Fibroblast of the aortic adventitia (primary cell): ENCODE results near the gene P2RX5. TPM values are rescaled to one million over a fixed set of nuclear protein-coding genes. Genes with fewer than 3 reads are reported as not detected.

Experiments used
- DNase-seq: peaks from one replicate; pipeline ENCODE4 v3.0.0-alpha.2; 2010; ENCODE audit warnings: low read depth
- H3K4me3 ChIP-seq: 2 replicates; pipeline ENCODE4 v1.5.1; 2011; ENCODE audit warnings: low read depth, mild to moderate bottlenecking, control low read depth, low read length, moderate library complexity
- CTCF ChIP-seq: IDR thresholded peaks from 2 replicates; pipeline ENCODE4 v1.5.1; 2011; ENCODE audit warnings: mild to moderate bottlenecking, low read length, control low read depth, inconsistent platforms; ENCODE audit not compliant: insufficient read depth
- total RNA-seq: library from RNA; depleted of rRNA; stranded (reverse); fragments of >200 nt; gene quantifications from 2 replicates; pipeline ENCODE4 v1.2.3, GENCODE V29; 2012; ENCODE audit warnings: low replicate concordance

The P2RX5 gene
- total RNA-seq, 1 donor = 0.27 TPM

DNA sequence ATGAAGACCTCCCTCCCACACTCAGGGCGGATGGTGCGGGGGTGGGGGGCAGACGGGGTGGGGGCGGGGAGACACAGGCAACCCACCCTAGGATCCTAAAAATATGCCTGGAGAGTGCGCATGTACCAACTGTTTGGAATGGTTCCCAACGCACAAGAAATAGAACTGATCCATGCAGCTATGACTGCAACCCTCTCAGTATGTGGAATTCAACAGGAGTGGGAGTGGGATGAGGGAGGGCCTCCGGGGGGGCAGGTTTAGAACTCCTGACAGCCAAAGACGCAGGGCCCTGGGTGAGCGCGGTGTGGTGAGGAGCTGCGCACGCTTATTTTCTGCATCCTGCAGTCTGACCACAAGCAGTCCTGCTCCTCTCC lies 1.1 kb upstream of the P2RX5 start:
- DNase-seq = no peak
- H3K4me3 ChIP-seq = no peak overlapping the region
- no peak for TF ChIP-seq CTCF

DNA sequence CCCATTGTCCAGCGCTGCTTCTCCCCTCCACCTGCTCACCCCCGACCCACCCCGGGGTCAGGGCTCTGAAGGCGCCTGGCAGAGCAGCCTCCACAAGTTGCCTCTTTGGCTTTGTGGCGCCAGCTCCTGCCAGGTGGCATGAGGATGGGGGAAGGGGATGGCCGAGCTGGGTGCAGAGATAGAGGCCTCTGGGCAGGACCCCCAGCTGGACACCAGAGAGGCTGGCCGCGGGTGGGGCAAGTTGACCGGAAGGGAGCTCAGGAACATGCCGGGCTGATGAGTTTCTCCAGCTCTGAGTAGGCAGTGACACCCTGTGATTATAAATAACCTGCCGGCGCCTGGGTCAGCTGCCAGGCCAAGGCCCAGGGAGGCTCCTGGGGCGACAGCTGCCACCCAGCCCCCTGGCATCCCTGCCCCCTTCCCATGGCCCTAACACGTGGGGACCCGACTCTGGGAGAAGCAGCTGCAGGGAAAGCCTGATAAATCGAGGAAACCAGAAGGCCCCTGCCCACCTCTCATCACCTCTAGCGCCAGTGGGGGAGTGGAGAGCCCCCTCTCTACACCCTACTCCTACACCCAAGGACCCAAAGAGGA lies 729 bp downstream of the P2RX5 start:
- no peak for DNase-seq
- no peak for TF ChIP-seq CTCF

GRCh38 chr17:3693829-3694231 lies 2.1 kb downstream of the P2RX5 start:
- TF ChIP-seq CTCF = no peak
- DNase-seq = no peak

More for the DNA sequence above, 729 bp downstream of the P2RX5 start:
- peak overlapping the region; percentile 64 for H3K4me3 ChIP-seq

GRCh38 chr17:3693141-3693540 lies 2.8 kb downstream of the P2RX5 start:
- TF ChIP-seq CTCF = no peak
- DNase-seq = no peak
- no peak overlapping the region for H3K4me3 ChIP-seq

More at GRCh38 chr17:3693829-3694231, 2.1 kb downstream of the P2RX5 start:
- no peak overlapping the region for H3K4me3 ChIP-seq

DNA sequence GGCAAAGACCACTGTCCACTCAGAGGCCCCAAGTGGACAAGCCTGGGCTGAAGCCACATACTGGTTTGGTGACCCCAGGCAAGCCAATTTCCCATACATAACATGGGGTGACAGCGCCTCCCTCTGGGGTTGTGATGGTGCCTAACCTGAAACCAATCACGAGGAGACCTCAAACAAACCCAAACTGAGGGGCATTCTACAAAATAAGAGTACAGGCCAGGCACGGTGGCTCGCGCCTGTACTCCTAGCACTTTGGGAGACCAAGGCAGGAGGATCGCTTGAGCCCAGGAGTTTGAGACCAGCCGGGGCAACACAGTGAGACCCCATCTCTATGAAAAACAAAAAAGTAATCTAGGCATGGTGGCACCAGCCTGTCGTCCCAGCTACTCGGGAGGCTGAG lies 3.6 kb downstream of the P2RX5 start:
- no peak for DNase-seq
- no peak for TF ChIP-seq CTCF
- H3K4me3 ChIP-seq = no peak overlapping the region

- TF ChIP-seq CTCF = no peak
- no peak overlapping the region for H3K4me3 ChIP-seq
- DNase-seq = no peak
Observed at GRCh38 chr17:3691617-3692067, 4.3 kb downstream of the P2RX5 start.
